GM23338 (cell line): Measurements from ENCODE around the gene MICAL3.

Experiments
- CREB1 ChIP-seq: fragments of 250-450 bp; sonication (Bioruptor Pico); IDR thresholded peaks from 2 replicates; pipeline ENCODE4 v1.5.0; 2020; ENCODE audit warnings: low read depth, mild to moderate bottlenecking, moderate library complexity
- CTCF ChIP-seq, 2 experiments: fragments of 200-600 bp in 1 of 2; sonication (generic) in 1 of 2; conservative IDR thresholded peaks; 2 replicates each; pipeline versions ENCODE4 v1.5.1 to v1.6.1; 2016 to 2017; ENCODE audit warnings: antibody characterized with exemption in 2 of 2, low read depth in 2 of 2, mild to moderate bottlenecking in 2 of 2, moderate library complexity in 1 of 2
- ETS1 ChIP-seq: IDR thresholded peaks from 2 replicates; pipeline ENCODE4 v1.6.1; 2016; ENCODE audit warnings: antibody characterized with exemption
- EZH2 ChIP-seq: fragments of 200-600 bp; sonication (generic); IDR thresholded peaks from one replicate; pipeline ENCODE4 v1.8.0; 2017; ENCODE audit warnings: antibody characterized with exemption, mild to moderate bottlenecking, low read depth; ENCODE audit not compliant: unreplicated experiment
- EZH2phosphoT487 ChIP-seq: fragments of 200-600 bp; sonication (generic); IDR thresholded peaks from one replicate; pipeline ENCODE4 v1.8.1; 2018; ENCODE audit warnings: antibody characterized with exemption; ENCODE audit not compliant: unreplicated experiment
- JUNB ChIP-seq: IDR thresholded peaks from one replicate; pipeline ENCODE4 v1.6.1; 2016; ENCODE audit warnings: antibody characterized with exemption; ENCODE audit not compliant: unreplicated experiment
- POLR2AphosphoS5 ChIP-seq: IDR thresholded peaks from 2 replicates; pipeline ENCODE4 v1.6.1; 2016; ENCODE audit warnings: antibody characterized with exemption, low read depth
- REST ChIP-seq: IDR thresholded peaks from one replicate; pipeline ENCODE4 v1.6.1; 2018; ENCODE audit warnings: antibody characterized with exemption; ENCODE audit not compliant: unreplicated experiment
- ZNF114 ChIP-seq: fragments of 250-450 bp; sonication (Bioruptor Pico); IDR thresholded peaks from 2 replicates; pipeline ENCODE4 v1.5.0; 2020; ENCODE audit warnings: mild to moderate bottlenecking, moderate library complexity
- ZNF462 ChIP-seq: fragments of 250-450 bp; sonication (Bioruptor Pico); IDR thresholded peaks from 2 replicates; pipeline ENCODE4 v1.5.0; 2020; ENCODE audit warnings: mild to moderate bottlenecking, moderate library complexity

- no peak for TF ChIP-seq CTCF (conservative IDR thresholded peaks at IDR 0.05; ENCODE audit: low read depth in 2 of 2)
- no peak for TF ChIP-seq EZH2
- no peak for TF ChIP-seq JUNB
- no peak for TF ChIP-seq POLR2AphosphoS5
- TF ChIP-seq REST: no peak
- TF ChIP-seq EZH2phosphoT487: no peak
- TF ChIP-seq ETS1: no peak
- no peak for TF ChIP-seq CREB1 (CRISPR knock-in tag)
- no peak for TF ChIP-seq ZNF462 (CRISPR knock-in tag)
- TF ChIP-seq ZNF114 (CRISPR knock-in tag): no peak
These were observed 67.2 kb downstream of the MICAL3 start for GRCh38 chr22:17957204-17957603.
